KBM-7 (cell line): ENCODE measurements around the gene EPHB1.
"Not testable (repeated sequence)": the region's sequence is repeated elsewhere in the genome, so short reads cannot be mapped to it uniquely, and the experiment has no call there.

ENCODE experiments used
- DNase-seq: peaks from one replicate; pipeline ENCODE4 v3.0.0-alpha.2; 2015
- in situ Hi-C: fragments of 300-500 bp; cut with MboI; formaldehyde crosslinking; loops from 2 replicates; pipeline ENCODE4 v1.14.3; 2020; ENCODE audit warnings: low sequenced_read_pairs, low pct_unique_long_range_greater_than_20kb, mixed read lengths

Gene EPHB1

GRCh38 chr3:135047061-135047460 is 252.0 kb downstream of the EPHB1 start:
- in situ Hi-C loops: no loop called here
- no peak for DNase-seq

- in situ Hi-C loops: no loop called here
- DNase-seq: no peak
Measured at GRCh38 chr3:135050536-135050935, 255.5 kb downstream of the EPHB1 start.

- in situ Hi-C loops: no loop called here
- DNase-seq: no peak
Measured at GRCh38 chr3:135051409-135051973, 256.4 kb downstream of the EPHB1 start.

GRCh38 chr3:135055449-135055848 is 260.4 kb downstream of the EPHB1 start:
- DNase-seq: no peak
- in situ Hi-C loops: no loop called here

- DNase-seq: no peak
- in situ Hi-C loops: no loop called here
Measured at GRCh38 chr3:135056084-135056730, 261.1 kb downstream of the EPHB1 start.

GRCh38 chr3:135056733-135057310 is 261.8 kb downstream of the EPHB1 start:
- in situ Hi-C loops: no loop called here
- no peak for DNase-seq

- in situ Hi-C loops: no loop called here
- DNase-seq: no peak
Measured at GRCh38 chr3:135057996-135058395, 262.9 kb downstream of the EPHB1 start.

GRCh38 chr3:135059580-135059979 is 264.5 kb downstream of the EPHB1 start:
- no peak for DNase-seq
- in situ Hi-C loops: no loop called here

- in situ Hi-C loops, DNase-seq: not testable (repeated sequence)
Measured at GRCh38 chr3:135066844-135067727, 272.0 kb downstream of the EPHB1 start.

GRCh38 chr3:135068011-135068410 is 273.0 kb downstream of the EPHB1 start:
- no peak for DNase-seq
- in situ Hi-C loops: no loop called here

GRCh38 chr3:135069406-135069805 is 274.3 kb downstream of the EPHB1 start:
- no peak for DNase-seq
- in situ Hi-C loops: no loop called here

GRCh38 chr3:135071483-135071882 is 276.4 kb downstream of the EPHB1 start:
- no peak for DNase-seq
- in situ Hi-C loops: no loop called here

GRCh38 chr3:135072431-135072830 is 277.4 kb downstream of the EPHB1 start:
- DNase-seq: no peak
- in situ Hi-C loops: no loop called here

GRCh38 chr3:135075157-135075556 is 280.1 kb downstream of the EPHB1 start:
- DNase-seq: no peak
- in situ Hi-C loops: no loop called here

GRCh38 chr3:135076341-135076740 is 281.3 kb downstream of the EPHB1 start:
- in situ Hi-C loops: no loop called here

GRCh38 chr3:135077186-135077585 is 282.1 kb downstream of the EPHB1 start:
- in situ Hi-C loops: no loop called here

More at GRCh38 chr3:135076341-135076740, 281.3 kb downstream of the EPHB1 start:
- DNase-seq: no peak

GRCh38 chr3:135078283-135078682 is 283.2 kb downstream of the EPHB1 start:
- in situ Hi-C loops: no loop called here

More at GRCh38 chr3:135077186-135077585, 282.1 kb downstream of the EPHB1 start:
- no peak for DNase-seq

GRCh38 chr3:135079095-135079494 is 284.0 kb downstream of the EPHB1 start:
- no peak for DNase-seq
- in situ Hi-C loops: no loop called here

More at GRCh38 chr3:135078283-135078682, 283.2 kb downstream of the EPHB1 start:
- no peak for DNase-seq

- DNase-seq: no peak
- in situ Hi-C loops: no loop called here
Measured at GRCh38 chr3:135081451-135081850, 286.4 kb downstream of the EPHB1 start.
